ENCODE measurements around the gene ZNF836.
A peak's percentile ranks its signal among the peaks of the same experiment; 100 is the strongest.

Gene ZNF836

GRCh38 chr19:52189735-52190486, 18.5 kb upstream of the ZNF836 start, which contains the start of gene PPP2R1A:
Gene PPP2R1A (plus strand): TSS chr19:52190052. CDS start chr19:52190097, 45 bp downstream.
- H3K4me3 ChIP-seq (ENCODE audit: low read depth, low read length), result peak within 1 kb of the TSS; percentile 97
- TF ChIP-seq CTCF (IDR thresholded peaks at IDR 0.05; ENCODE audit: control insufficient read depth, extremely low read depth, insufficient read depth), result no peak
- DNase-seq (ENCODE audit: low read depth), result peak; percentile 100

DNA sequence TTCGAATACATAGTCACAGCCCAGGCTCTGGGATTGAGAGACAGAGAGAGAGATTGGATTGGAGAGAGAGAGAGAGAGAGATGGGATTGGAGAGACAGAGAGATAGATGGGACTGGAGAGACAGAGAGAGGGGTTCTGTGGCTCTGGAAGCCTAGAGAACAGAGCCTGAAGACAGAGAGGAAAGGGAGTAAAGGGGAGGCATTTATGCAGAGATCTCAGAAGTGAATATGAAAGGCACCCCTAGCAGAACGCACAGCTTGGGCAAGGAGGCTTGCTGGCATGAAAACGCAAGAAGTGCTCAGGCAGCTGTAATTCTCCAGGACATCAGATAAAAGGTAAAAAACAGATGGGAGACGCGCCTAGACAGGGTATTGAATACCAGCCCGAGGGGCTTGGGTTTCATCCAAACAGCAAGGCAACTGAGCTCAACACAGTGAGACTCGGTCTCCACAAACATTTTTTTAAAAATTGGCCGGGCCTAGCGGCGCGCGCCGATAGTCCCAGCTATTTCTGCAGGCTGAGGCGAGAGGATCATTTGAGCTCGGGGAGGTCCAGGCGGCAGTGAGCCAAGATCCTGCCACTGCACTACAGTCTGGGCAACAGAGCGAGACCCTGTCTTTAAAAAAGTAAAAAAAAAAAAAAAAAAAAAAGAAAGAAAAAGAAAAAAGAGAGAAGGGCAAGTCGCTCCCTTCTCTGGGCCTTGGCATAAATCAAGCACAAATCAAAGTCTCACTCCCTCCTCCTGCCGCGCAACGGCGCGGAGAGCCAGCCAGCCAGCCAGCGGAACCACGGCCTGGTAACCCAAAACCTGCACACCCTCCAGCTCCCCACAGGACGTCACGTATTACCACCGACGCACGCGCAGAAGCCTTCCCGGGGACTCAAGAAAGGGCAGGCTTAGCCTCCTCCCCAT, 17.7 kb upstream of the ZNF836 start:
- DNase-seq (ENCODE audit: low read depth), result no peak
- peak overlapping the region; percentile 60 for H3K4me3 ChIP-seq (ENCODE audit: low read depth, low read length)
- TF ChIP-seq CTCF (IDR thresholded peaks at IDR 0.05; ENCODE audit: control insufficient read depth, extremely low read depth, insufficient read depth), result no peak

DNA sequence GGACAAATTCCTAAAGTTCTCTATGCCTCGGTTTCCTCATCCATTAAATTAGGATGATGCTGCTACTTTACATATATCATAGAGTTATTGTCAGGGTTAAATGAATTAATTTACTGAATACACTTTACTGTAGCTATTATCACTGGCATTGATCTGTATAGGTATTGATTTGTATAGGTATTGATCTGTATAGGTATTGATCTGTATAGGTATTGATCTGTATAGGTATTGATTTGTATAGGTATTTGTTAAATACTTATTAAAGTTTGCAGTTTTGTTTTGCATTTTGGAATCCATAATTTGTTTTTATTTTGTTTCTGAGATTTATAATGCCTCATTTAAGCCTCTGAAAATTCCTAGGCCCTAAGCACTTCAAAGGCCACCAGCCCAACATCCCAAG, 16.0 kb upstream of the ZNF836 start:
- H3K4me3 ChIP-seq (ENCODE audit: low read depth, low read length), result no peak overlapping the region
- no peak for TF ChIP-seq CTCF (IDR thresholded peaks at IDR 0.05; ENCODE audit: control insufficient read depth, extremely low read depth, insufficient read depth)
- no peak for DNase-seq (ENCODE audit: low read depth)

DNA sequence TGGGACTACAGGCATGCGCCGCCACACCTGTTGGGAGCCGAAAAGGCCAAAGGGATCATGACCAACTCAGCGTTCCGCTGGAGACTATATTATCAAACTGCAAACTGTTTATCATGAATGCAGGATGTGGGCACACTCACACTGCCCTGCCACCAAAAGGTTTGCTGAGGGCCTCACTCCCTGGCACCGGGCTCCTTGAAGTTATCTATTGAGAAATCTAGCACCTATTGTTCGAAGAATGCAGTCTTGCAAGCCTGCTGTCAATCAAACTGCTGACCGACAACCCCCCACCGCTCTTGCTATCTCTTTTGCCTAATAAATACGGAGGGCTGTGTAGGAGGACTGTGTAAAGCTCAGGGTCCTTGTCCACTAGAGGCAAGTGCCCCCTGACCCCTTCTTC, 5.2 kb upstream of the ZNF836 start:
- TF ChIP-seq CTCF (IDR thresholded peaks at IDR 0.05; ENCODE audit: control insufficient read depth, extremely low read depth, insufficient read depth), result no peak
- no peak for DNase-seq (ENCODE audit: low read depth)
- no peak overlapping the region for H3K4me3 ChIP-seq (ENCODE audit: low read depth, low read length)

DNA sequence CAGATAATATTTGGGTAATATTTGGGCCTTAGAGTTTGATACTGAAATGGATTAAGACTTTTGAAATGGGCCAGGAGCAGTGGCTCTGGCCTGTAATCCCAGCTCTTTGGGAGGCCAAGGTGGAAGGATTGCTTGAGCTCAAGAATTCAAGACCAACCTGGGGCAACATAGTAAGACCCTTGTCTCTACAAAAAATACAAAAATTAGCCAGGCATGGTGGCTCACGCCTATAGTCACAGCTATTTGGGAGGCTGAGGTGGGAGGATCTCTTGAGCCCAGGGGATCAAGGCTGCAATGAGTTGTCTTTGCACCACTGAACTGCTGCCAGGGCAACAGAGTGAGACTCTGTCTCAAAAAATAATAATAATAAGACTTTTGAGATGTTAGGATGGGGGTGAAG, 926 bp upstream of the ZNF836 start:
- H3K4me3 ChIP-seq (ENCODE audit: low read depth, low read length), result peak overlapping the region; percentile 75
- no peak for TF ChIP-seq CTCF (IDR thresholded peaks at IDR 0.05; ENCODE audit: control insufficient read depth, extremely low read depth, insufficient read depth)
- no peak for DNase-seq (ENCODE audit: low read depth)

DNA sequence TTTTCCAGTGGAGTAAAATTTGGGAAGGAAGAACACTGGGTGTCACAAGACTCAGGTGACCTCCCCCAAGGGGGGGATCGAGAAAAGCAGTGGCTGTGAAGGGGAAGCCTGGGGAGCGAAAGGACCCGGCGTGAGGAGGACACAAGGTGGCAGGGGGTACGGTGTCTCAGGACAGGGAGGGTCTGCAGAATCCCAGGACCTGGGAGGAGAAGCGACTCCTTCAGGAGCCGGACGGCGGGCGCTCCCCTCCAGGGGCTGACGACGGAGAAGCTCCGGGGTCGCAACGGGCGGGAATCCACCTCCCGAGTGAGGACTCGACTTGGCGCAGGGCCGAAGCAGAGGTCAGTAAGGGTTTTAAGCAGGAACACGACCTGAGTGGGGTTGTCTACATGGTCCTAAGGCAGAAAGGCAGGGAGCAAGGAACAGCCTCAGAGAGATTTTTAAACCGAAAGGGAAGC, 529 bp downstream of the ZNF836 start:
- DNase-seq (ENCODE audit: low read depth), result no peak
- no peak for TF ChIP-seq CTCF (IDR thresholded peaks at IDR 0.05; ENCODE audit: control insufficient read depth, extremely low read depth, insufficient read depth)
- H3K4me3 ChIP-seq (ENCODE audit: low read depth, low read length), result peak overlapping the region; percentile 75
